Measurements from ENCODE around the gene EPB41L4A.
"Not testable (repeated sequence)": the region's sequence is repeated elsewhere in the genome, so short reads cannot be mapped to it uniquely, and the experiment has no call there.

The EPB41L4A gene

GRCh38 chr5:112216140-112216539 is 202.9 kb downstream of the EPB41L4A start:
- no peaks in the 10 kb centered on the region for H3K36me3 ChIP-seq
- no peaks in the 10 kb centered on the region for H3K9me3 ChIP-seq
- no peak overlapping the region for H3K27ac ChIP-seq
- H3K4me1 ChIP-seq = no peaks in the 10 kb centered on the region
- no peak overlapping the region for H3K4me3 ChIP-seq
- DNase-seq = no peak
- intact Hi-C loops (cut with DNase I; ENCODE audit: low total_unique reads) = no loop called here
- TF ChIP-seq CTCF (IDR thresholded peaks at IDR 0.05) = no peak
- no peaks in the 10 kb centered on the region for H3K27me3 ChIP-seq

DNA sequence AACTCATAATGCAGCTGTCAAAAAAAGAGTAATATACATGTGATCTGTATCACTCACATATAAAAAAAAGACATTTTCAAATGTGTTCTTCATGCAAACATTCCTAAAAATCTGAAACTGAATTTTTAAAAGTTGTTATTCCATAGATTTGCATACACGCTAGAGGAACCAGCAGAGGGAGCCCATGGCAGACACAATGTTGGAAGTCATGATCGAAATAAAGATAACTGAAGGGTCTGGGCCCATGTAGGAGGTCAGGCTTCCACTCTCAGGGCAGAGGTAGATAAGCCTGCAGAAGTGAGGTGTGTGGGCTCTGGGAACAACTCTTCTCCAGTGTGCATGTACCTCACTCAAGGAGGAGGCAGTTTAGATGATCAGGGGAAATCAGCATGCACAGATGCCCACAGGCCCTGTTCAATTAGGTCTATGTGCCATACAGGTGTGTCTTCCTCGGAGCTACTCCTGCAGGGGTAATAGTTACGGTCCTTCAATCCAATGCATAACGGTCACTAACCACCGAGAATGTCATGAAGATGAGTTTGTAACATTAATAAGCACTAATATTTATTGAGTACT is 208.6 kb downstream of the EPB41L4A start:
- TF ChIP-seq CTCF (IDR thresholded peaks at IDR 0.05) = peak; percentile 55 to 62
- Histone ChIP-seq H3K27me3 (no peaks in the 10 kb centered on the region), H3K9me3 (no peaks in the 10 kb centered on the region), H3K27ac (no peak overlapping the region), H3K4me3 (no peak overlapping the region), H3K4me1 (no peaks in the 10 kb centered on the region), H3K36me3 (no peaks in the 10 kb centered on the region)
- DNase-seq = peak in 1 of 2 donors; percentile 38
- intact Hi-C loops (cut with DNase I; ENCODE audit: low total_unique reads) = loop anchor here (5.0 kb wide), 1 partner anchor 212 kb away; no protein-coding TSS in a partner anchor

- Histone ChIP-seq H3K4me3 (no peak overlapping the region), H3K27ac (no peak overlapping the region), H3K4me1 (no peaks in the 10 kb centered on the region), H3K36me3 (no peaks in the 10 kb centered on the region), H3K9me3 (no peaks in the 10 kb centered on the region), H3K27me3 (no peaks in the 10 kb centered on the region)
- DNase-seq = no peak
- intact Hi-C loops (cut with DNase I; ENCODE audit: low total_unique reads) = no loop called here
- TF ChIP-seq CTCF (IDR thresholded peaks at IDR 0.05) = no peak
Observed at GRCh38 chr5:112208699-112209615, 210.1 kb downstream of the EPB41L4A start.

GRCh38 chr5:112208195-112208594 is 210.9 kb downstream of the EPB41L4A start:
- H3K36me3 ChIP-seq; H3K4me3 ChIP-seq; DNase-seq; intact Hi-C loops (cut with DNase I; ENCODE audit: low total_unique reads); H3K9me3 ChIP-seq; H3K27ac ChIP-seq; H3K27me3 ChIP-seq; H3K4me1 ChIP-seq: not testable (repeated sequence)

GRCh38 chr5:112205846-112206245 is 213.2 kb downstream of the EPB41L4A start:
- intact Hi-C loops (cut with DNase I; ENCODE audit: low total_unique reads) = no loop called here
- Histone ChIP-seq H3K36me3 (peaks cover 4 to 16% (median 7%) of the 10 kb centered on the region in 3 donors), H3K9me3 (no peaks in the 10 kb centered on the region), H3K4me1 (no peaks in the 10 kb centered on the region), H3K27ac (no peak overlapping the region), H3K27me3 (no peaks in the 10 kb centered on the region), H3K4me3 (no peak overlapping the region)
- DNase-seq = no peak
- TF ChIP-seq CTCF (IDR thresholded peaks at IDR 0.05) = no peak

GRCh38 chr5:112203229-112203628 is 215.8 kb downstream of the EPB41L4A start:
- no peaks in the 10 kb centered on the region for H3K9me3 ChIP-seq
- TF ChIP-seq CTCF (IDR thresholded peaks at IDR 0.05) = no peak
- H3K4me1 ChIP-seq = no peaks in the 10 kb centered on the region
- no peak overlapping the region for H3K4me3 ChIP-seq
- intact Hi-C loops (cut with DNase I; ENCODE audit: low total_unique reads) = no loop called here
- H3K27ac ChIP-seq = no peak overlapping the region
- peaks cover 7 to 16% (median 7%) of the 10 kb centered on the region in 3 donors for H3K36me3 ChIP-seq
- DNase-seq = no peak
- no peaks in the 10 kb centered on the region for H3K27me3 ChIP-seq
